HG02759 (cell line): ENCODE data around the gene FAM53B.

Experiments used
- ATAC-seq: cut with Tn5 transposase; IDR thresholded peaks from one replicate; pipeline ENCODE4 v1.9.1; 2021; ENCODE audit warnings: mild to moderate bottlenecking, moderate library complexity; ENCODE audit not compliant: unreplicated experiment

Gene FAM53B

GRCh38 chr10:124698545-124699469, 45.4 kb downstream of the FAM53B start:
- no peak for ATAC-seq

DNA sequence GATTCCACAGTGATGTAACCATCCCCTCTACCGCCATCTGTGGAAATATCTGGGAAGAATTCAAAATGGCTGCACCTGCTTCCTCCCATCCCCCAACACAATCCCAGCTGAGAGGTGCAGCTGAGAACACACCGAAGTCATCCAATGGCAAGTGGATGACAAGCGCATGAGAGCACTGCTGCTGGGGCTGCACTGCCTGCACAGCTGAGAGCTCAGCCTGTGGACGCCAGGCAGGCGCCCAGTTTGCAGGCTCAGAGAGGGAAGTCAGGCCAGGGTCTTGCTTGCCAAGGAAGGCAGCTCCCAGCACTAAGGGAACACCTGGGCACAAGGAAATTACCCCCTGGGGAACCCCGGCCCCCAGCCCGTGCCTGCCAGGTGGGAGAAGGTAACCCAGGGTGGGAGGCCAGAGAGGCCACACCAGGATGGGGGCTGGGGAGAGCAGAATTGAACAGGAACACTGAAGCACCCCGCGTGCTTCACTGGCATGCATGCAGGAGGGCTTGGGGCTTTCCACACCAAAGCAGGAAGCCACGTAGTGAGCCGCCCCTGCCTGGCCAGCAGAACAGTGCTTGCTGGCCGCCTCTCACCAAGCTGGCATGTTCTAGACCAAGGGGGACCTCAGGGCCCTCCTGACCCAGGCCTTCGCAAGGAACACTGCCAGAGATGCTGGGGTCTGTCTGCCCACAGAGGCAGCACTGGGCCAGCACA, 46.2 kb downstream of the FAM53B start:
- peak; percentile 35 for ATAC-seq

DNA sequence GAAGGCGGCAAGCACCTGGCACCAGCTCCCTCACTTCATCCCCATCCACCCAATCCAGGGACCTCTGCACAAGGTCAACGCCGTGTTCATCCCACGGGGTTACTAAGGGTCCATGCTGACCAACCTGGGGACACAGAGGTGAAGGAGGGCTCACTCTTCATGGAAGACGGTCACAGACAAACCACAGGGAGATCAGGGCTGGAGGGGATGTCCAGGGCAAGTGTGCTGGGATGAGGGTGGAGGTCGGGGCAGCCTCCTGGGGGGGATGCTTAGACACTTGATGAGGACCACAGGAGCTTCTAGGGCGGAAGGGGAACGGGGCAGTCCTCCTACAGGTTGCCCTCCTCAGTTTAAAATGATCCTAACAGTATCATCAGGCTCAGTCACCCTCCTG, 46.7 kb downstream of the FAM53B start:
- ATAC-seq: no peak

DNA sequence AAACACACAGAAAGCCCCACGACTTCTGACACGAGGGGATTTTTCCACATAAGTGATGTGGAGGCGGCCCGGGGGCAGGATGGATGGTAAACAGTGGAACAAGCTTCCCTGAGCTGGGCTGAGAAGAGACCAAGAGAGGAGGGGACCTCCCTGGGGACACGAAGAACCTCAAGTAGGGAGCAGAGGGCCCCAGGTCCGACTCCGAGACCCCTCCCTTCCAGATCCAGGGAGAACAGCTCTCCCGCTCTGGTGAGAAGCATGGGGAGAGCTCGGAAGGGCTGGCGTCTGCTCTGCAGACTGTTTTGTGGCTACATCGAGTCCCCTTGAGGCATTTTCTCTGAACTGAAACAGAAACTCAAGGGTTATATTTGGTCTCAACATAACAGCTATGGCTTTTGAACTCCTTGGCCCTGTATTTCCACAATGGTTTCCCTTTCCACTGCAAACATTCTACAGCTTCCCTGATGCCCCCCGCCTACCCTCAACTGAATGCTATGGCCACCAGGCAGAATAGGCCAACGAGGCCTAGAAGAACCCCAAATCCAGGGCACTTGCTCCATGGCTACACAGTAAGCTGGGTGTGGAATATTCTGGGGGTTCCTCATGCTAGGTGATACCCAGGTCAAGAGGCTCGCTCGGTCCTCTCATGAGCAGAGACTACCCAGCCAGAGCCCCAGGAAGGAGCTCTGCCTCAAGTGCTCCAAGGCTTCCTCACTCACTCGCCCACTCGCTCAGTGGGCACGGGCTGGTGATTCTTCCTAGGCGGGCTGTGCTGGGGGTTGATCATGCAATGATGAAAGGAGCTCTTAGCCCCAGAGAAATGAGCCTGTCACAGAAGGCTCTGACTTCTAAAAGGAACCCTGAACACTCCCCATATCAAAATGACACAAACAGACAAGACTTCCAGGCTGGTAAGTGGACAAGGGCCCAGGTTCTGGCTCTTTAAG, 47.5 kb downstream of the FAM53B start:
- ATAC-seq: peak; percentile 77

- no peak for ATAC-seq
Measured at GRCh38 chr10:124695259-124695658, 48.9 kb downstream of the FAM53B start.

- no peak for ATAC-seq
Measured at GRCh38 chr10:124694481-124695220, 49.5 kb downstream of the FAM53B start.

DNA sequence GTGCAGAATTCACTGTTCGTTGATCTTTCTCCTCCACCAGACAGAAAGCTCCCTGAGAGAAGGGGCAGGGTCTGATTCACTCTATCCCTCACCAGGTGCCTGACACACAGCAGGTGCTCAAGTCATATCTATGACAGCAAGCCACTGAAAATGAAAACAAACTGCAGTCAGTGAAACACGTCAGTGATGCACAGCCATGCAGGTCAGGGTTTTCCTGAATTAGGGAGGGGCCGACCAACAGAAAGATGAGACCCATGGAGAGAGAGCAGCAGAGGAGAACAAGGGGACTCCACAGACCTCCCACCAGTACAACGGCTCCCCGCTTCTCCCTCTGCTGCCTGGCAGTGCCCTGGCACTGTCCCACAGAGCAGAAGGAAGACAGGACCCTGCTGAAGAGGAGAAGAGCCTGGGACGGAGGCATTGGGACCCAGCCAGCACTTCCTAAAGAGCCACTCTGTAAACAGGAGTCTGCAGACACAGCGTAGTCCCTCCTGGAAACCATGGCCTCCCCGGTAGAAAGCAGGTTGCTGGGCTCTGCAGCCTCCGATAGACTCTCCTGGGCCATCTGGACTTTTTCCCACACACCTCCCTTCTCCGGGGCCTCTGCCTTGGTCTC, 50.3 kb downstream of the FAM53B start:
- ATAC-seq: no peak

- no peak for ATAC-seq
Measured at GRCh38 chr10:124693396-124693795, 50.8 kb downstream of the FAM53B start.

- no peak for ATAC-seq
Measured at GRCh38 chr10:124692100-124692446, 52.1 kb downstream of the FAM53B start.

- no peak for ATAC-seq
Measured at GRCh38 chr10:124691421-124692099, 52.6 kb downstream of the FAM53B start.

- ATAC-seq: no peak
Measured at GRCh38 chr10:124691002-124691401, 53.2 kb downstream of the FAM53B start.

DNA sequence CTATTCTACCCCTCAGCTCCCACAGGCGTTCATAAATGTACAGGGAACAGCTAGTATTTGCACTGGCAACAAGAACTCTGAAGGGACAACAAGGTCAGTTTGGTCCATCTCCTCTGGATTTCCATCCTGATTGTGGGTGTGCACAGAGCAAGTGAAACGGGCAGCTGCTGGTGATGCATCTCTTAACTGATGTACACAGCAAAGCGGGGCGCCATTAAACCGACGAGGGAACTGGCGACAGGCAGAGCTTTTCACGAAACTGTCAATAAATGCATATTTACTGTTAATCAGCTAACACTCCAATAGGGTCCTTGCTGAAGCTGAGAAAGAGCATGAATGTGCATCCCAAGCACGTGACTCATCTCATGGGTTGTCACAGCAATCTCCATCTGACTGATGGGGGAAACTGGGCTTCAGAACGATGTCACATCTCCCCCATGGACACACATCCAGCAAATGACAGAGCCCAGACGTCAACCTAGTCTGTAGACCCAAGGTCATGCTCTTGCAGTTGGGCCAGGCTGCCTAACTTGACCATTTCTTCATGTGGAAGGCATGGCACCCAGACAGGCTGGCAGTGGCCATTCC, 54.2 kb downstream of the FAM53B start:
- ATAC-seq: no peak

DNA sequence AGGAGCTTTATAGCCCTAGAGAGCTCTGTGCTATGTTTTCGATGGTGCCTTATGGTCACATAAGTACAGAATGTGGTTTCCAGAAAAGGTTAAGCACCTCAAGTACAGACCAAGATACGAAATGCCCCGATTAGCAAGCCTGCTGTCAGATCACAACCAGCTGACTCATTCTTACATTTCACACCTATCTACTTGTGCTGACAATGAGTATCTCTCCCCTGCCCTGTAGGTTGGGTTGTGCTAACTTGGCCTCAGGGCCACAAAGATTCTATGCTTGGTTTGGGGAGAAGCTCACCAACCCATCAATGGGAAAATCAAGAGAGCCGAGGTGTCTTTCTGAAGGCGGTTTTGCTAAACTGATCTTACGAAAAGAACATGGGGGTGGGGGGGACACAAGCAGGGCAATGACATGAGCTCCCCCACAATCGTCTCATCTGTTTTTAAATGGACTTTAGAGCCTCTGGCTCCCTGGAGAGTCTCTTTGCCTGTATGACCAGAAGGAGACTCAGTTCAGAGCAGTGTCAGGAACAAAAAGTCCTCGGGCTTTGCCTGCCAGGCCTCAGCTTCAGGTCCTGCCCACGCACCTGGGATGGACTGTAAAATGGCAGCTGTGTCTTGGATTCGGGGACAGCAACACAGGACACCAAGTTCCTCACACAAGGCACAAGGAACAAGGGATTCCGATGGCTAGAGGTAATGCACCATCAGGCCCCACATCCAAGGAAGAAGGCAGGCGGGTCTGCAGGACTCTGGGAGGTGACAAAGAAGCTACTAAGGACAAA, 55.1 kb downstream of the FAM53B start:
- ATAC-seq: peak; percentile 87

DNA sequence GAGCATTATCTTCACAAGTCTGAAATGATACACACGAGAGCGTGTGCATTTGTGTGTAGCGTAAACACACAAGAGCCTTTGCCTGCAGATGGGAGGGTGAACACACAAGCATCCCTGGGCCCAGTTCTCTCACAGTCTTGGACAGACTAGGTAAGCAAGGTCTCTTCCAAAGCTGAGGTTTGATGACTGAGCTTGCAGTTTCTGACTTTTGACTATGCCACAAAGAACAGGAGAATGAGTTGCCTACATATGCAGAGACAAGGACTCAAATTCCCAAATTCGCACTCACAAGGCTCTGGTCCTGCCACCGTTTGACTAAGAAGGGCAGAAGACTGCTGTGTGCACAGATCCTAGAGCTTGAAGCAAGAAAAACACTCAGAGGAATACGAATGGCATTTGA, 55.8 kb downstream of the FAM53B start:
- peak; percentile 6 for ATAC-seq

- ATAC-seq: no peak
Measured at GRCh38 chr10:124686707-124687376, 57.3 kb downstream of the FAM53B start.

- no peak for ATAC-seq
Measured at GRCh38 chr10:124685261-124685660, 58.9 kb downstream of the FAM53B start.

DNA sequence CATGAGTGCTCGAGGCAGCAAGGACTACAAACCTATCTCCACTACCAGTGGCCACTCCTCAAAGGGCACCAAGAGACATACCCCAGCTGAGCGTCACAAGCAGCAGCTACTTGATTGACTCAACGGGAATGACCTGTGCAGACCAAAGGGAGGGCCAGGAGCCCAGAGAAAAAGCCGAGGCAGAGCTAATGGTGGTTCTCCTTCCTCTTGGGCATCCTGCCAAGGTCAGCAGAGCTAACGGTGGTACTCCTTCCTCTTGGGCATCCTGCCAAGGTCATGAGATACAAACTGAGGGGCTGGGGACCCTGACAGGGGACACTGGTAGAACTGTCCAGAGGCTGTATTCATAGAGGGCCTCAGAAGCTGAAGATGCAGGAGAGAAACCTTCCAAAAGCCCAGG, 60.4 kb downstream of the FAM53B start:
- ATAC-seq: no peak
